Panc1 (cell line): ENCODE data around the gene SNX13. TPM values are rescaled to one million over a fixed set of nuclear protein-coding genes. Genes with fewer than 3 reads are reported as not detected.

Experiments used
- ATAC-seq: fragments of 200-7000 bp; cut with Tn5 transposase; 2 replicates; pipeline ENCODE4 v1.9.1; 2020; ENCODE audit warnings: mild to moderate bottlenecking, moderate library complexity
- BruUV-seq: library from RNA; stranded (reverse); fragments of 400-500 nt; replicated peaks from 2 replicates; lab custom pipeline; 2021; lab: Mats Ljungman, UMichigan
- CTCF ChIA-PET: fragments of 300-600 bp; sonication (Branson Sonifier 250); formaldehyde crosslinking; loops from one replicate; lab custom pipeline; 2022; ENCODE audit warnings: antibody characterized with exemption; lab: Charles Lee
- POLR2A ChIA-PET: fragments of 300-600 bp; sonication (Branson Sonifier 250); formaldehyde crosslinking; loops from one replicate; lab custom pipeline; 2022; ENCODE audit warnings: antibody characterized with exemption; lab: Charles Lee
- DNase-seq: peaks from one replicate; pipeline ENCODE4 v3.0.0-alpha.2; 2010; ENCODE audit warnings: low read depth, low spot score
- H3K27ac ChIP-seq: 2 replicates; pipeline ENCODE4 v1.5.1; 2011; ENCODE audit warnings: mild to moderate bottlenecking, low read length, inconsistent platforms
- H3K27me3 ChIP-seq: fragments of 200-500 bp; sonication (Bioruptor generic); 2 replicates; pipeline ENCODE4 v1.6.0; 2014; ENCODE audit warnings: low read length, inconsistent platforms; ENCODE audit not compliant: control insufficient read depth, insufficient read depth
- H3K36me3 ChIP-seq: fragments of 200-500 bp; sonication (Bioruptor generic); 2 replicates; pipeline ENCODE4 v1.5.1; 2014; ENCODE audit warnings: inconsistent platforms, mild to moderate bottlenecking, low read length, moderate library complexity; ENCODE audit not compliant: control insufficient read depth, insufficient read depth
- H3K4me1 ChIP-seq: 2 replicates; pipeline ENCODE4 v1.5.1; 2011; ENCODE audit warnings: inconsistent platforms, mild to moderate bottlenecking, low read length, moderate library complexity; ENCODE audit not compliant: control insufficient read depth, insufficient read depth
- H3K4me3 ChIP-seq, 2 experiments: 2 replicates each; pipeline ENCODE4 v1.5.1; 2011 to 2012; ENCODE audit warnings: low read depth in 2 of 2, low read length in 2 of 2, mild to moderate bottlenecking in 2 of 2, inconsistent platforms in 1 of 2, moderate library complexity in 1 of 2
- H3K9me3 ChIP-seq: fragments of 200-500 bp; sonication (Bioruptor generic); 2 replicates; pipeline ENCODE4 v1.5.1; 2014; ENCODE audit warnings: low read depth, mild to moderate bottlenecking, inconsistent platforms, low read length, moderate library complexity; ENCODE audit not compliant: control insufficient read depth, insufficient read depth
- POLR2AphosphoS5 ChIP-seq: IDR thresholded peaks from 2 replicates; pipeline ENCODE4 v1.6.1; 2012; ENCODE audit warnings: mild to moderate bottlenecking, low read depth, low read length, moderate library complexity
- SIN3A ChIP-seq: IDR thresholded peaks from 2 replicates; pipeline ENCODE4 v1.6.1; 2012; ENCODE audit warnings: low read depth, mild to moderate bottlenecking, low read length, moderate library complexity, borderline replicate concordance; ENCODE audit not compliant: insufficient read depth
- TCF7L2 ChIP-seq: IDR thresholded peaks from 2 replicates; pipeline ENCODE4 v1.6.1; 2011; ENCODE audit warnings: mild to moderate bottlenecking, low read depth, low read length, inconsistent platforms
- in situ Hi-C: cut with HindIII; loops from 2 replicates; pipeline ENCODE4 v1.10.0; 2016; ENCODE audit warnings: low sequenced_read_pairs, low pct_unique_long_range_greater_than_20kb
- intact Hi-C: fragments of 100-400 bp; cut with micrococcal nuclease; formaldehyde crosslinking; loops from one replicate; pipeline ENCODE4 v1.10.0; 2022; ENCODE audit not compliant: unreplicated experiment
- total RNA-seq: library from RNA; stranded (reverse); gene quantifications from one replicate; pipeline ENCODE4 v1.2.1, GENCODE V29; 2021; ENCODE audit not compliant: unreplicated experiment
- TF ChIP-seq, protein P1 (sequence below), 2 experiments: IDR thresholded peaks; 2 replicates each; pipeline ENCODE4 v1.6.1; 2011 to 2012; ENCODE audit warnings: low read depth in 2 of 2, control low read depth in 1 of 2, low read length in 1 of 2, mild to moderate bottlenecking in 1 of 2, moderate library complexity in 1 of 2; ENCODE audit not compliant: insufficient read depth in 1 of 2
- TF ChIP-seq, protein P2 (sequence below): fragments of 450-650 bp; IDR thresholded peaks from 2 replicates; pipeline ENCODE4 v1.5.1; 2017; ENCODE audit warnings: mild to moderate bottlenecking

SNX13 gene
- total RNA-seq, 1 experiment from 2014 or later = 53.3 TPM

DNA sequence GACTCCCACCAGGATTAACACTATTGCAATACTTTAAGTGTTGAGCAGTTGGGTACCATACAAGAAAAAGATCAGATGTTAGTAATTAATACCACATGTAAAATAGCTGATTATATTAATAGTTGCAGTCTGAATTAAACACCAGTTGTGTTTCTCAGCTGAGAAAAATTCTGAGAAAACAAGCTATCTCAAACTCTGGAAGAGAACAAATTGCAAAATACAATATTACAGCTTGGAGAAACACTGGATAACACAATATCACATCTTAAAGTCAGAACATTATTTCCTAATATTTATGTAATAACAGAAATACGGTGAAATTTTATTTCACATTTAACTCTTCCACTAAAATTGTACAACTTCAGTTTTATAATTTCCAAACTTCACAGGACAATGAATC, 9.2 kb downstream of the SNX13 start:
- DNase-seq = no peak
- no peak for ATAC-seq
- H3K27me3 ChIP-seq = no peaks in the 10 kb centered on the region
- ChIA-PET POLR2A (no interaction called here), CTCF (no interaction called here)
- no TSS peak for BruUV-seq
- H3K27ac ChIP-seq = no peak overlapping the region
- intact Hi-C loops (no loop called here), in situ Hi-C loops (no loop called here)
- TF ChIP-seq, protein P1, sequence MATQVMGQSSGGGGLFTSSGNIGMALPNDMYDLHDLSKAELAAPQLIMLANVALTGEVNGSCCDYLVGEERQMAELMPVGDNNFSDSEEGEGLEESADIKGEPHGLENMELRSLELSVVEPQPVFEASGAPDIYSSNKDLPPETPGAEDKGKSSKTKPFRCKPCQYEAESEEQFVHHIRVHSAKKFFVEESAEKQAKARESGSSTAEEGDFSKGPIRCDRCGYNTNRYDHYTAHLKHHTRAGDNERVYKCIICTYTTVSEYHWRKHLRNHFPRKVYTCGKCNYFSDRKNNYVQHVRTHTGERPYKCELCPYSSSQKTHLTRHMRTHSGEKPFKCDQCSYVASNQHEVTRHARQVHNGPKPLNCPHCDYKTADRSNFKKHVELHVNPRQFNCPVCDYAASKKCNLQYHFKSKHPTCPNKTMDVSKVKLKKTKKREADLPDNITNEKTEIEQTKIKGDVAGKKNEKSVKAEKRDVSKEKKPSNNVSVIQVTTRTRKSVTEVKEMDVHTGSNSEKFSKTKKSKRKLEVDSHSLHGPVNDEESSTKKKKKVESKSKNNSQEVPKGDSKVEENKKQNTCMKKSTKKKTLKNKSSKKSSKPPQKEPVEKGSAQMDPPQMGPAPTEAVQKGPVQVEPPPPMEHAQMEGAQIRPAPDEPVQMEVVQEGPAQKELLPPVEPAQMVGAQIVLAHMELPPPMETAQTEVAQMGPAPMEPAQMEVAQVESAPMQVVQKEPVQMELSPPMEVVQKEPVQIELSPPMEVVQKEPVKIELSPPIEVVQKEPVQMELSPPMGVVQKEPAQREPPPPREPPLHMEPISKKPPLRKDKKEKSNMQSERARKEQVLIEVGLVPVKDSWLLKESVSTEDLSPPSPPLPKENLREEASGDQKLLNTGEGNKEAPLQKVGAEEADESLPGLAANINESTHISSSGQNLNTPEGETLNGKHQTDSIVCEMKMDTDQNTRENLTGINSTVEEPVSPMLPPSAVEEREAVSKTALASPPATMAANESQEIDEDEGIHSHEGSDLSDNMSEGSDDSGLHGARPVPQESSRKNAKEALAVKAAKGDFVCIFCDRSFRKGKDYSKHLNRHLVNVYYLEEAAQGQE (IDR thresholded peaks at IDR 0.05; ENCODE audit: insufficient read depth in 1 of 2, low read depth in 2 of 2, low read length in 1 of 2) = no peak
- no peak overlapping the region for H3K4me3 ChIP-seq
- H3K36me3 ChIP-seq = no peaks in the 10 kb centered on the region
- H3K9me3 ChIP-seq = no peaks in the 10 kb centered on the region
- no peaks in the 10 kb centered on the region for H3K4me1 ChIP-seq

DNA sequence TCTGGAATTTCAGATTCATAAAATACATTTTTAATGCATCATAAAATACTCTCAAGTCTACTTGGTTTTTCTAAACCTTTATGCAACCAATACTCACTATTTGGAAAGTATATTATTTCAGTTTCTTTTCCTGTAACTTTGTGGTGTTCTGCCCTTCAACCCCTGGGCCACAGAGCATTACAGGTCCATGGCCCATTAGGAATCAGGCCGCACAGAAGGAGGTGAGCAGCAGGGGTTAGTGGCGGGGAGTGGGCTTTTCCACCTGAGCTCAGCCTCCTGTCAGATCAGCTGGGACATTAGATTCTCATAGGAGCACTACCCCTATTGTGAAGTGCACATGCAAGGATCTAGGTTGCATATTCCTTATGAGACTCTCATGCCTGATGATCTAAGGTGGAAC, 9.7 kb downstream of the SNX13 start:
- H3K27ac ChIP-seq = no peak overlapping the region
- no peak for TF ChIP-seq TCF7L2
- TF ChIP-seq, protein P1 (IDR thresholded peaks at IDR 0.05; ENCODE audit: insufficient read depth in 1 of 2, low read depth in 2 of 2, low read length in 1 of 2) = no peak
- TF ChIP-seq, protein P2, sequence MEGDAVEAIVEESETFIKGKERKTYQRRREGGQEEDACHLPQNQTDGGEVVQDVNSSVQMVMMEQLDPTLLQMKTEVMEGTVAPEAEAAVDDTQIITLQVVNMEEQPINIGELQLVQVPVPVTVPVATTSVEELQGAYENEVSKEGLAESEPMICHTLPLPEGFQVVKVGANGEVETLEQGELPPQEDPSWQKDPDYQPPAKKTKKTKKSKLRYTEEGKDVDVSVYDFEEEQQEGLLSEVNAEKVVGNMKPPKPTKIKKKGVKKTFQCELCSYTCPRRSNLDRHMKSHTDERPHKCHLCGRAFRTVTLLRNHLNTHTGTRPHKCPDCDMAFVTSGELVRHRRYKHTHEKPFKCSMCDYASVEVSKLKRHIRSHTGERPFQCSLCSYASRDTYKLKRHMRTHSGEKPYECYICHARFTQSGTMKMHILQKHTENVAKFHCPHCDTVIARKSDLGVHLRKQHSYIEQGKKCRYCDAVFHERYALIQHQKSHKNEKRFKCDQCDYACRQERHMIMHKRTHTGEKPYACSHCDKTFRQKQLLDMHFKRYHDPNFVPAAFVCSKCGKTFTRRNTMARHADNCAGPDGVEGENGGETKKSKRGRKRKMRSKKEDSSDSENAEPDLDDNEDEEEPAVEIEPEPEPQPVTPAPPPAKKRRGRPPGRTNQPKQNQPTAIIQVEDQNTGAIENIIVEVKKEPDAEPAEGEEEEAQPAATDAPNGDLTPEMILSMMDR = no peak
- no peak for TF ChIP-seq SIN3A
- no peak for TF ChIP-seq POLR2AphosphoS5
- no peaks in the 10 kb centered on the region for H3K36me3 ChIP-seq
- no TSS peak for BruUV-seq
- H3K4me3 ChIP-seq = no peak overlapping the region
- H3K9me3 ChIP-seq = no peaks in the 10 kb centered on the region
- DNase-seq (no peak), ATAC-seq (no peak)
- H3K4me1 ChIP-seq = no peaks in the 10 kb centered on the region
- in situ Hi-C loops (no loop called here), intact Hi-C loops (no loop called here)
- POLR2A ChIA-PET = no interaction called here
- CTCF ChIA-PET = no interaction called here
- H3K27me3 ChIP-seq = no peaks in the 10 kb centered on the region
